NCI-H2081 (cell line): ENCODE measurements around the gene TTF2.

Experiments
- DNase-seq, 2 experiments: peaks; one replicate each; lab custom pipeline; 2025; lab: John Stamatoyannopoulos, UW

The TTF2 gene

DNA sequence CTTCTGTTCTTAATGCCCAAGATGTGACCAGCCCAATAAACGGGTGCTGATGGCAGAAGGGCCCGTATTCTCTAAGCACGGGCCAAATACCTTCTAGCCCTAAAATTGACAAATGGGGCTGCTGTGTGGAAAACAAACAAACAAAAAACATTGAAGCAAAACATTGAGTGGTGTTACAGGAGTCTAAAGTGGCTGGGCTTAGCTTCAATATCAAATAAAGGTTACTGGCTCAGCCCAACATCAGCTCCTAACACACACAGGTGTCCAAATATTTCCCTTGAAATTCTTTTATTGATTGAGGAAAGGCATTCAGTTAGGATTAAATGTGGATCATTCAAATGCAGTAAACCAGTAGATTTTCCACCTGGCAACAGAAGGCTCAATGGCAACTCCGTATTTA, 13.3 kb upstream of the TTF2 start:
- no peak for DNase-seq

DNA sequence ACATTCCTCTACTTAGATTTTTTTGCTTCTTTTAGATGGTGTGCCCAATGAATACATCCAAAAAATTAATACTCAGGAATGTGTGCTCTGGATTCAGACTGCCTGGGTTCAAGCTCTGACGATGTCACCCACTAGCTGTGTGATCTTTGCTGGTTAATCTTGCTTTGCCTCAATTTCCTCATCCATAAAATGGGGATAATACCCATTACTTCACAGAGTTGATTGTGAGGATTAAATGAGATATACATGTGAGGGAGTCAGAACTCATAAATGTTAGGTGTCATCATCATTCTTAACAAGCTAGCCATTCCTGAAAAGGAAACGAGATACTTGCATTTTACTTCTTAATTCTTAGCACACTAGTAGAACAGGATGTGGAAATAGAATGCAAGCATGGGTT, 12.9 kb upstream of the TTF2 start:
- DNase-seq: no peak

DNA sequence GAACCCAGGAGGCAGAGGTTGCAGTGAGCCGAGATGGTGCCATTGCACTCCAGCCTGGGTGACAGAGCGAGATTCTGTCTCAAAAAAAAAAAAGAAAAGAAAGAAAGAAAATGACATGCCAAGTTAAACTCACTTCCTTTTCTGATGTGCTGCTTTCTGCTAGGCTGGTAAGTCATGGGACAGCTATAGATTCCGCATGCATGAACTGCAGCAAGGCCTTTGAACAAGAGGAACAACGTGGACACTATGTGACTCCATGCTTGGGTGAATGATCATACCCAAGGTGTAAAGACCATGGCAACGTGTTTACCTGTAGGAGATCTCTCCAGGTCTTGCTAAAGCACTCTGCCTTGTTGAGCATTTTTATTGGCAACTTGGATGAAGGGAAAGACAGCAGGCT, 10.3 kb upstream of the TTF2 start:
- no peak for DNase-seq

- DNase-seq: no peak
These were observed 8.7 kb upstream of the TTF2 start for GRCh38 chr1:117051224-117052064.

DNA sequence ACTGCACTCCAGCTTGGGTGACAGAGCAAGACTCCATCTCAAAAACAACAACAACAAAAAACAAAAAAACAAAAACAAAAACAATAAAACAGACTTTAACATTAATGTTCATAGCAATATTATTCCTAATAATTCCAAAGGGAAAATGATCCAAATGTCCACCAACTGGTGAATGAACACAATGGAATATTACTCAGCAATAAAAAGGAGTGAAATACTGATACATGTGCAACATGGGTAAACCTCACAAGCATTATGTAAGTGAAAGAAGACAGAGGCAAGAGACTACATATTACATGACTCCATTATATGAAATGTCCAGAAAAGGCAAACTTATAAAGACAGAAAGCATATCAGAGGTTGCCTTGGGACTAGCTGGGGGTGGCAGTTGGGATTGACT, 6.1 kb upstream of the TTF2 start:
- no peak for DNase-seq

- no peak for DNase-seq
These were observed 1.3 kb upstream of the TTF2 start for GRCh38 chr1:117058810-117059209.

- peak; percentile 59 to 71 for DNase-seq
These were observed 820 bp upstream of the TTF2 start for GRCh38 chr1:117059334-117059677.

DNA sequence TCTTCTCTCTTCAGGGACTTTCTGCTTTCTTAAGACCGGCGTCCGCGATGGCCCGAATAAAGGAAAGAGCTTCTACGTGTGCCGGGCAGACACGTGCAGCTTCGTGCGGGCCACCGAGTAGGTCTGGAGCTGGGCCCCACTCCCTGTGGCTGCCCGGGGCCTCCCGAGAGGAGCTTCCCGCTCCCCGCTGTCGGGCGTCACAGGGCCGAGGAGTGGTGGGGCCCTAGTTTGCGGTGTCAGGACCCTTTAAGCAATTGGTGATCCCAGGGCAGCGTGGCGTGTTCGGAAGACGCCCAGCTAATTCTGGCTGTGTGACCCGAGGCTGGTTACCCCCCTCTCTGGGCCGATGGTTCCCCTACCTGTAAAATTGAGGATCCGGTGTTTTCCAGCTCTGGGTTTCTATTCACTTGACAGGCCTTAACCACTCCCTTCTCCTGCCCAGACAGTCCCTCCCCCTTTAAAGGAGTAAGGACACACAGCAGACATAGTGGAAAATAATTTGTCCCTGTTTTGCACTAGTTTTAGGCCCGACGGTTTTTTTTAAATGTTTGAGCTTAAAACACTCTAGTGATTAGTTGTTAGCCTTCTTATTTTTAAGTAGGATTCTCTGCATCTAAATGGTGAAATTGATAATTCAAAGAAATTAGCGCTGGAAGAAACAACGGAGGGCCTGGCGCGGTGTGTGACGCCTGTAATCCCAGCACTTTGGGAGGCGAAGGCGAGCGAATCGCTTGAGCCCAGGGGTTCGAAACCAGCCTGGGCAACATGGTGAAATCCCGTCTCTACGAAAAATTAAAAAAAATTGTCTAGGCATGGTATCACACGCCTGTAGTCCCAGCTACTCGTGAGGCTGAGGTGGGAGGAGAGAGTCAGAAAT, 553 bp downstream of the TTF2 start:
- peak; percentile 33 to 52 for DNase-seq

DNA sequence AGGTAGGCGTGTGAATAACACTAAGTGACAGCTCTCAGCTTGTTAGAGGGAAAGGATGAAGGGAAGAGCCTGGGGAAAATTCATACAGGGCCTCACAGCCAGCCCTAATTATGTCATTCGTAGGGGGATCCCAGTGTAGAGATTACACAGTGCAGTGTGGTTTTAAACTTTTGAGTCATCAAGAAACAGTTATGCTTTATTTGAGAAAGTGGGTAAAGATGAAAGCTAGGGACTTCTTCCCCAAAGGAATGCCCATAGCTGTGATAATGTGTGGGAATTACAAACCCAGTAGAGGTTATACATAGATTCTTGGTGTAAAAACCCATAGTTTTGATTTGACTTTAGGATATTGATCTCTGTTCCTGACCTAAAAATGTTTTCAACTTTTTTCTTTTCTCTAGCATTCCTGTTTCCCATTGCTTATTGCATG, 1.9 kb downstream of the TTF2 start:
- no peak for DNase-seq

- no peak for DNase-seq
These were observed 6.2 kb downstream of the TTF2 start for GRCh38 chr1:117066367-117066766.

GRCh38 chr1:117067533-117068370, 7.6 kb downstream of the TTF2 start:
- DNase-seq: peak; percentile 44 to 55

GRCh38 chr1:117068580-117068979, 8.5 kb downstream of the TTF2 start:
- DNase-seq: no peak

DNA sequence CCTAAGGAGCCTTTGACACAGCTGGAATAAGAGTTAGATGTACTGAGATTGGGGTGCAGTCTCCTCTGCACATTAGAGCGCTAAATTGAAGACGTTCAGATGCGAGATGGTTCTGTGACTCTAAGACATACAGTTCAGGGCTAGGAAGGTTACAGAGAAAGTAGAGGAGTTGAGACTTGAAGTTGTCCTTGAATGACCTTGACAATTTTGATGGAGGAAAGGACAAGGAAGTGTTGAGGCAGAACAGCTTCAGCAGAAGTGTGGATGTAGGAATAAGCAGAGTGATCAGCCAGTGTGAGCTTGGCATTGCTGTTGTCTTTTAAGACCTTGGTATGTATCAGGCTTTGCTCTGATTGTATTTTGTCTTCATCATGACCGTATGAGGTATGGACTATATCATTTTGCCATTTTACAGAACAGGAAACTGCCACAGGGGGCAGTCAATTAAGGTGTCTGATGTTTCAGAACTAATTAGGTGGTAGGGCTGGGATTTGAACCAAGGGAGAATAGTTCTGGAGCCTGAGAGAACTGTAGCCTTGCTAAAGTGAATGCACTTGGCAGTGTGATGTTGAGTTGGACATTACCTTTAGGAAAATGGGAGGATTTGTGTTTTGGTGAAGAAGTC, 9.2 kb downstream of the TTF2 start:
- DNase-seq: peak in 1 of 2 experiments; percentile 32

- no peak for DNase-seq
These were observed 10.0 kb downstream of the TTF2 start for GRCh38 chr1:117070124-117070523.

DNA sequence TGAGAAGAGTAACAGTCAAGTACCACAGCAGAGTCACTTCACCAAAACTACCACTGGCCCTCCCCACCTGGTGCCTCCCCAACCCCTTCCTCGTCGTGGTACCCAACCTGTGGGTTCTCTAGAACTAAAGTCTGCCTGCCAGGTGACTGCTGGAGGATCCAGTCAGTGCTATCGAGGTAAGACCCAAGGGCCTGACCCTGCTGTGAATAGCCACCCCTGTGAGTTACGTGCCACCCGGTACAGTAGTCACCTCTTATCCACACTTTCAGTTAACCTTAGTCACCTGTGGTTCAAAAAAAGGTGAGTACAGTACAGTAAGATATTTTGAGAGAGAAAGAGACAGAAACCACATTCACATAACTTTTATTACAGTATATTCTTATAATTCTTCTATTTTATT, 16.5 kb downstream of the TTF2 start:
- no peak for DNase-seq

- no peak for DNase-seq
These were observed 17.1 kb downstream of the TTF2 start for GRCh38 chr1:117077267-117077666.

GRCh38 chr1:117079737-117080136, 19.6 kb downstream of the TTF2 start:
- no peak for DNase-seq

GRCh38 chr1:117084231-117084630, 24.1 kb downstream of the TTF2 start:
- DNase-seq: no peak

DNA sequence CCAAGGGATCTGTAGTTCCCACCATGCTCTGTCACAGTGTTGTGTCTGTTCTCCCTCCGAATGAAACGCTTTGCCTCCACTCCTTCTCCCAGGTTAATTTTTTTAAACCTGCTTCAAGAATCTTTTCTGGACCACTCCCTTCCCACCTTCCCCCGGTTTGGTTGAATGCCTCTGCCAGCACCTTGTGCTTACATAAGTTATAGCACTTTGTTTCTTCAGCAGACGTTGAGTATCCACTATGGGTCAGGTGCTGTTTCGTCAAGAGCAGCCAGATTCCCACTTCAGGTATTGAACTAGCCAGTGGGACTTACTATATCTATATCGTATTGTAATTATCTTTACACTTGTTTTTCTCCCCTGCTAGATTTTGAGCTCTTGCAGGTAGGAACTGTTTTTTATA, 27.6 kb downstream of the TTF2 start:
- DNase-seq: no peak

DNA sequence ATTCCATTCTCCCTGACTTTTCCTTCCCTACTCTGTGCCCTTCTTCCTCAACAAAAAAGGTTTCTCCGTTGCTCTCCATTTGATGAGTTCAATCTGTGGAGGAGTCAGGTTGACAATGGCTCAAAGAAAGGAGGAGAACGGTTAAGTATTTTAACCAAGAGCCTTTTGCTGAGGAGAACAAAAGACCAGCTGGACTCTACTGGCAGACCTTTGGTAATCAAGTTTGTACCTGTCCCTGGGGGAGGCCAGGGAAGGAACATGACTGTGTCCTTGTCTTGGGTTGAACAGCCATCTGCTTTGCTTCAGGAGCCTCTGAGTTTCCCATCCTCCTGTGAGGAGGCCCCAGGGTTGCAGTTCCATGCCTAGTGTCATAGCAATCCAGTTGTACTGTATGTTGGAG, 29.9 kb downstream of the TTF2 start:
- DNase-seq: no peak

DNA sequence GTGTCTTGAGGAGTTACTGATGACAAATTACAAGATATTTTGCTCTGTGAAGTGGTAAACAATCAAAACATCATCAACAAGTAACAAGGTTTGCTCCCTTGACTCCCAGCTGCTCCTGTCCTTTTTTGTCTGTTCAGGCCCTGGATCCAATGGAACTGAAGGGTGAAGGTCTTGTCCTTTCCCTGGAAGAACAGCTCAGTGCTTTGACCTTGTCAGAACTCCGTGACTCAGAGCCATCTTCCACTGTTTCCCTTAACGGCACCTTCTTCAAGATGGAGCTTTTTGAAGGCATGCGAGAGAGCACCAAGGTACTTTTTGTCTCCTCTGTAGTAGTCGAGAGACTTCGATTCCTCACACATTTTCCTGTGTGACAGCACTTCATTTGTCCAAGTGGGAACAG, 32.5 kb downstream of the TTF2 start:
- no peak for DNase-seq

DNA sequence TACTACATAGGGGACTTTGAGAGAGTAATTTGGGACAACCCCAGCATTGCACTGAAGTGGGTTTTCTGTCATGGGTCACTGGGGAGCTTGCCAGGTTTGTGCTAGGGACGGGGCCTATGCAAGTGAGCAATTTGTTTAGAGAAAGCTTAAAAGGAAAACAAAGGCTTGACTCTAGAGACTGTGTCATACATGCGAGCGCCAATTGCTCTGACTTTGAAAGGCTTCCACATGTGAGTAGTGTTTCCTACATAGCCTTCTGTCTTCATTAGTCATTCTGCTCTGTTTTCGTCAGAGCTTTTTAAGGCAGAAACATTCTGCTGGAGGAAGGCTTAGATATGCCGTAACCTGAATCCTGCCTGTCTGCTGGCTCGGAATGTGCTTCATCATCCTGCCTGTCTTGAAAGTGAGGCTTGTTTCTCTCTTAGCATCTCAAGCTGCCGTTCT, 33.0 kb downstream of the TTF2 start:
- DNase-seq: no peak
